Stimulated activated naive B cell treated with anti-CD40 and anti-IgM and Interleukin-4, amounts not matched to agents 10 μg/mL and 1 μg/mL and 100 μg/mL, for 72 hours (primary cell): Measurements from ENCODE around the gene ASB18.
"Not testable (repeated sequence)": the region's sequence is repeated elsewhere in the genome, so short reads cannot be mapped to it uniquely, and the experiment has no call there.

ENCODE experiments used
- ATAC-seq, 2 donors: fragments of 150-1000 bp; cut with Tn5 transposase; replicated peaks; 2 replicates each; pipeline ENCODE4 v1.10.0; 2021; ENCODE audit warnings: moderate library complexity in 1 of 2
- DNase-seq: peaks from one replicate; pipeline ENCODE4 v3.0.0; 2021
- H3K27ac Mint-ChIP-seq: one replicate; pipeline ENCODE4 v1.8.0; 2022; ENCODE audit warnings: mild to moderate bottlenecking, mixed read lengths
- H3K27me3 Mint-ChIP-seq, 2 donors: one replicate each; pipeline ENCODE4 v1.8.0; 2022; ENCODE audit warnings: mixed read lengths in 2 of 2
- H3K36me3 Mint-ChIP-seq, 2 donors: one replicate each; pipeline ENCODE4 v1.8.0; 2022; ENCODE audit warnings: mixed read lengths in 2 of 2, mild to moderate bottlenecking in 1 of 2
- H3K4me1 Mint-ChIP-seq, 2 donors: one replicate each; pipeline ENCODE4 v1.8.0; 2022; ENCODE audit warnings: mixed read lengths in 2 of 2, mild to moderate bottlenecking in 1 of 2
- H3K4me3 Mint-ChIP-seq, 2 donors: one replicate each; pipeline ENCODE4 v1.8.0; 2022; ENCODE audit warnings: mild to moderate bottlenecking in 2 of 2, mixed read lengths in 2 of 2, moderate library complexity in 1 of 2
- H3K9me3 Mint-ChIP-seq, 2 donors: one replicate each; pipeline ENCODE4 v1.8.0; 2022; ENCODE audit warnings: mixed read lengths in 2 of 2, mild to moderate bottlenecking in 1 of 2

ASB18 gene

DNA sequence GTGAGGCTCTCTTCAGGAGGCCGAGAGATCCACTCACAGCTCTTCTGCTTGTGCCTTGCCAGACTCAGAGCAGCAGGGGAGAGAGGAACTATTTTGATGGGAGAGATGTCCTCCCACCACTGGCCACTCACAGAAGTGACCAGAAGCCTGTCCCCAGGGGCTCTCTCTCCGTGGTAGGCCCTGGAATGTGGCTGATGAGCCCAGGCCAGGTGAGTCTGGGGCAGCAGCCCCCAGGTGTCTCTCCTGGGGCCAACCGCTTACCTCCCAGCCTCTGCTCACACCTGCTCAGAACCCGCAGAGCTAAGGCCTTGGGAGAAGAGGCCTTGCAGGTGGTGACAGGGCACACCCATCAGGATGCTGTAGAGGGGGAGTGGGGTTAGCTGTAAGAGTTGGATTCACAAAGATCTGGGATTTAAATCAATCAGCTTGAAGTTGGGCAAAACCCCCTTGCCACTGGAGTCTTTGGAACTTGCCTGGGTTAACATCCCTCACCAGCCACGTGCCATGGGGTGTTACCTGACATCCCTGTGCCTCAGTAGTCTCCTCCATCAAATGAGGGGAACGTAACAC is 29.1 kb upstream of the ASB18 start:
- H3K4me1 Mint-ChIP-seq = peaks cover 0 to 5% of the 10 kb centered on the region in 2 donors
- DNase-seq = no peak
- H3K27me3 Mint-ChIP-seq = peaks cover 9 to 12% of the 10 kb centered on the region in 2 donors
- H3K9me3 Mint-ChIP-seq = peaks cover 4 to 10% of the 10 kb centered on the region in 2 donors
- no peak overlapping the region for H3K27ac Mint-ChIP-seq
- no peak for ATAC-seq
- H3K36me3 Mint-ChIP-seq = no peaks in the 10 kb centered on the region
- no peak overlapping the region for H3K4me3 Mint-ChIP-seq

DNA sequence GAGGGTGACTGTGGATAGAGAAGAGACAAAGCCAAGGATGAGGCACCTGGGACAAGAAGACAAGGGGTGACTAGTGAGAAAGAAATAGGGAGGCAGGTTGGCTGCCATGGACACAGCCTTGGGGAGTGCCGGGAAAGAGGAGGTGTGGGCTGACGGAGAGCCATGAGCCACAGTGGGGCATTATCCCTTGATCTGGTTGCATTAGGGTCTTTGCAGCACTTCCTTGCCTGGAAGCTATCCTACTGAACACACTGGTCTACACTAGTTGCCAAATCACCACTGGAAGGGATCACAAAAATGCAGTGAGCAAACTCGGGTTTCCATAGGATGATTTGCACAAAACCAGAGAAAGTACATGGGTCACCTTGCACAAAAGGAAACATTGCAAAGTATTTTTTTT is 27.7 kb upstream of the ASB18 start:
- Mint-ChIP-seq H3K4me1 (peaks cover 0 to 5% of the 10 kb centered on the region in 2 donors), H3K4me3 (no peak overlapping the region), H3K27ac (no peak overlapping the region), H3K27me3 (peaks cover 12 to 18% of the 10 kb centered on the region in 2 donors), H3K9me3 (peaks cover 17 to 23% of the 10 kb centered on the region in 2 donors), H3K36me3 (peaks cover 0 to 4% of the 10 kb centered on the region in 2 donors)
- no peak for ATAC-seq
- DNase-seq = no peak

DNA sequence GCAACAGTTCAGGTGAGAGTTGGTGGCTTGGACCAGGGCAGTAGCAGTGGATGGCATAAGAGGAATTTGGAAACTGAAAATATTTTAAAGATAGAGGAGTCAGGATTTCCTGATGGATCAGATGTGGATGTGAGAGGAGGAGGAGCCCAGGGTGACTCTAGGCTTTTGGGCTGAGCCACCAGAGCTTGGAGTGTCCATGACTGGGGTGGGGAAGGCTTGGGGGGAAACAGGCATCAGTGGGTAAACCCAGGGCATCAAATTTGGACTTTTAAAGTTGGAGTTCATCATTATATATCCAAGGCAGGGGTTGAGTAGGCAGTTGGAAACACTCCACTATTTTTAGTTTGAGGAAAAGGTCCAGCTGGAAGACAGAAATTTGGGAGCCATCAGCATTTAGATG is 27.3 kb upstream of the ASB18 start:
- H3K4me3 Mint-ChIP-seq = no peak overlapping the region
- DNase-seq = no peak
- H3K36me3 Mint-ChIP-seq = peaks cover 0 to 4% of the 10 kb centered on the region in 2 donors
- H3K27ac Mint-ChIP-seq = no peak overlapping the region
- H3K9me3 Mint-ChIP-seq = peaks cover 17 to 23% of the 10 kb centered on the region in 2 donors
- H3K27me3 Mint-ChIP-seq = peaks cover 12 to 18% of the 10 kb centered on the region in 2 donors
- peaks cover 0 to 5% of the 10 kb centered on the region in 2 donors for H3K4me1 Mint-ChIP-seq
- no peak for ATAC-seq

DNA sequence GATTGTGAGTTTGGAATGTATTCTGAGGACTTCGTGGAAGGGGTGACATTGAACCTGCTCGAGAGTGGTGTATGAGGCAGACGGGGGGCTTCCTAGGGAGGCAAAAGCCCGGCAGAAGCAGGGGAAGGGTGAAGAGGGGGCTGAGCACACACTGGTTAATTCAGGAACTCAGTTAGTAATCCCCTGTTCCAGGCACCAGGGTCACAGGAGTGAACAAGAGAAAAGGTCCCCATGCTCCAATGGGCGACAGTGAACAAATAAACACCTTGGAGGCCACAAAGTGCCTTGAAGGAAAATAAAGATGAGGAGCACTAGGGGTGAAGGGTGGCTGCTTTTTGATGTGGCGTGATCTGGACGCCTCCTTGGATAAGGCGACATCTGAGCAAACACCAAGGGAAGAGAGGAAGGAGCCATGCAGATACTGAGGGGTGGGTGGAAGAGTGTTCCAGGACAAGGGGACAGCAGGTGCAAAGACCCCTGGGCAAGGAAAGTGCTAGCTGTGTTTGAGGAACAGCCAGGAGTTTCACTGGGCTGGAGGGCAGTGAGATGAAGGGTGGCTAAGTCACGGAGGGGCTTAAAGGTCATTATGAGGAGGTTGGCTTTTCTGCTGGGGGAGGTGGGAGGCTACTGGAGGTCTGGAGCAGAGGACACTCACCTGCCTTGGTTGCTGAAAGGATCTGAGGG is 26.7 kb upstream of the ASB18 start:
- H3K36me3 Mint-ChIP-seq = peaks cover 0 to 4% of the 10 kb centered on the region in 2 donors
- DNase-seq = no peak
- H3K4me3 Mint-ChIP-seq = no peak overlapping the region
- H3K27ac Mint-ChIP-seq = no peak overlapping the region
- H3K9me3 Mint-ChIP-seq = peaks cover 17 to 23% of the 10 kb centered on the region in 2 donors
- H3K27me3 Mint-ChIP-seq = peaks cover 12 to 18% of the 10 kb centered on the region in 2 donors
- H3K4me1 Mint-ChIP-seq = peaks cover 0 to 5% of the 10 kb centered on the region in 2 donors
- ATAC-seq = no peak

DNA sequence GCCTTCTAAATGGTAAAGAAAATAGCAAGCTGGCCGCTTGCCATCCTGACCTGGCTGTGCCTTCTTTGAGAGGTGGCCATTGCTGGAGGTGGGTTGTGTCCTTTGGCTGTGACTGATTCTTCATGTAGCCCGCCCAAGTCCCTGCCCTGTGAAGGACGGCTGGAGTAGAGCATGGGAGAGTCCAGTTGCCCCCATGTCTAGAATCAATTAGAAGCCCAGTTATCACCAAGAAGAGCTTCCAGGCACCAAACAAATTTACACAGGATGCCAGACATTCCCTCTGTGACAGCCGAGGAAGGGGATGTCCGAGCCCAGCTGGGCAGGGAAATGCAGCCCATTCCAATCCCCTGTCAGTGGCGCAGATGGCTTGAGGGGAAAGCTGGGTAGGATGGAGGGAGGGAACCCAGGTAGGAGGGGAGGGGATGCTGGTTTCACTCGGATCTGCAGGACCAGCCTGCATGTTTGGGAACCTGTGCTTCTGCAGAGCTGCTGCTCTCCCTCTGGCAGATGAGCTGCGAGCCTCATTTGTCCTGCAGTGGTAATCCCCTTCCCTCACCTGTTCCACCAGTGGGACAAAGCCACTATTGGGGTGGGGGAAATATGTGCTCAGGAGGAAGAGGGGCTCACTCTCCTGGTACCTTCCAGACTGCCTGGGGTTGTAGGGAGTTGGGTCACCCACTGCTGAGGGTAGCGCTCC is 25.7 kb upstream of the ASB18 start:
- peaks cover 0 to 4% of the 10 kb centered on the region in 2 donors for H3K36me3 Mint-ChIP-seq
- no peak overlapping the region for H3K27ac Mint-ChIP-seq
- H3K27me3 Mint-ChIP-seq = peaks cover 12 to 18% of the 10 kb centered on the region in 2 donors
- no peak overlapping the region for H3K4me3 Mint-ChIP-seq
- DNase-seq (no peak), ATAC-seq (no peak)
- peaks cover 17 to 23% of the 10 kb centered on the region in 2 donors for H3K9me3 Mint-ChIP-seq
- H3K4me1 Mint-ChIP-seq = peaks cover 0 to 5% of the 10 kb centered on the region in 2 donors

DNA sequence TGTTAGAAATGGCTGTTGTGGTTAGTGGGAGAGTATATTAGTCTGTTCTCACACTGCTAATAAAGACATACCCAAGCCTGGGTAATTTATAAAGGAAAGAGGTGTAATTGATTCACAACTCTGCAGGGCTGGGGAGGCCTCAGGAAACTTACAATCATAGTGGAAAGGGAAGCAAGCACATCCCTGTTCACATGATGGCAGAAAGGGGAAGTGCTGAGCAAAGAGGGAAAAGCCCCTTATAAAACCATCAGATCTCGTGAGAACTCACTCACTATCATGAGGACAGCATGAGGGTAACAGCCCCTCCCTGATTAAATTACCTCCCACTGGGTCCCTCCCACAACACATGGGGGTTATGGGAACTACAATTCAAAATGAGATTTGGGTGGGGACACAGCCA is 24.2 kb upstream of the ASB18 start:
- not testable (repeated sequence) for H3K27ac Mint-ChIP-seq, DNase-seq, H3K4me1 Mint-ChIP-seq, H3K4me3 Mint-ChIP-seq, H3K36me3 Mint-ChIP-seq
- Mint-ChIP-seq H3K27me3 (peaks cover 12 to 18% of the 10 kb centered on the region in 2 donors), H3K9me3 (peaks cover 19 to 23% of the 10 kb centered on the region in 2 donors)
- peak; percentile 42 to 58 for ATAC-seq

DNA sequence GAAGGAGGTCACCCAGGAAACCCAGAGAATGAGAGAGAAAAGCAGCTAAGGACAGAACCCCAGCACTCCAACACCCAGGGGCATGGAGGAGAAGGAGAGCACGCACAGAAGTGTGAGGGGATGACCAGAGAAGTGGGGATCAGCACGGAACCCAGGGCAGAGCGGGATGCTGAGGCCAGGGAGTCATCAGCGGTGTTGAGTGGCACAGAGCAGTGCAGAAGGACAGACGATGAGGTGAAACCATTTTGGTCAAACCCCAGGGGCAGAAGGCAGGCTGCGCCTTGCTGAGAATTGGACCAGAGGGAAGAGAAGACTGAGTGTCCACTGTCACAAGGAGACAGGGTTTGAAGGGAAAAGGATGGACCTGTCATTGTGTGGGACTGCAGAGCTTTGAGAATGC is 23.4 kb upstream of the ASB18 start:
- H3K4me3 Mint-ChIP-seq = no peak overlapping the region
- ATAC-seq = no peak
- no peak overlapping the region for H3K27ac Mint-ChIP-seq
- H3K27me3 Mint-ChIP-seq = peaks cover 12 to 20% of the 10 kb centered on the region in 2 donors
- peaks cover 0 to 5% of the 10 kb centered on the region in 2 donors for H3K4me1 Mint-ChIP-seq
- H3K36me3 Mint-ChIP-seq = peaks cover 0 to 4% of the 10 kb centered on the region in 2 donors
- peaks cover 20 to 23% of the 10 kb centered on the region in 2 donors for H3K9me3 Mint-ChIP-seq
- DNase-seq = no peak

DNA sequence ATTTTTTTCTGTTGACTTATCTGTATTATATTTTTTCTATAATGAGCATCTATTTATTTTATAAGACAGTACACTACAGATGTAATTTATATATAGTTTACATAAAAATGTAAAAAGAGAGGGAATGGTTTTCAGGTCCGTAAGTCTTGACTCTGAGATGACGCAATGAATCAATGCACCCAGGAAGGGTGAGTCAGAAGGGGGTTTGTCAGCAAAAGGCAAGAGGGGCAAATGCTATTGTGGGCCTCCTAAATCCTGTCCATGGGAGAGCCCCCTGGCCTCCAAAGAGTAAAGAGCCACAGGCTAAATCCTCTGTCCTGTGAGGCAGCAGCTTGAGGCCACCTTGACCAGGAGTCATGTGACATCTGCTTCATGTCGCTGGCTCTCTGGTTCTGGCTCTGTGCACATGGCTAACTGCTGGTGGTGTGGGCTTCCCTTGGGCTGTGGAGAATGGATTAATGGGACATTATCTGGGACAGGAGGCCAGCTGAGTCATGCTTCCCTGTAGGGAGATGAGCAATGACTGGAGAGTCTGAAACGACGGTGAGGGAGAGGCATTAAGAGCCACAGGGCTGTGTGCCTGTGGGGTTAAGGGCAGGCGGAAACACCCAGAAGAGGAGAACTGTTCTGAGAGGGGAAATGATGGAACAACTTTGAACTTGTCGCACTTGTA is 22.8 kb upstream of the ASB18 start:
- Mint-ChIP-seq H3K27me3 (peaks cover 12 to 25% of the 10 kb centered on the region in 2 donors), H3K4me1 (peaks cover 0 to 5% of the 10 kb centered on the region in 2 donors), H3K27ac (no peak overlapping the region), H3K36me3 (peaks cover 0 to 4% of the 10 kb centered on the region in 2 donors), H3K4me3 (no peak overlapping the region), H3K9me3 (peaks cover 23 to 27% of the 10 kb centered on the region in 2 donors)
- ATAC-seq (no peak), DNase-seq (no peak)

DNA sequence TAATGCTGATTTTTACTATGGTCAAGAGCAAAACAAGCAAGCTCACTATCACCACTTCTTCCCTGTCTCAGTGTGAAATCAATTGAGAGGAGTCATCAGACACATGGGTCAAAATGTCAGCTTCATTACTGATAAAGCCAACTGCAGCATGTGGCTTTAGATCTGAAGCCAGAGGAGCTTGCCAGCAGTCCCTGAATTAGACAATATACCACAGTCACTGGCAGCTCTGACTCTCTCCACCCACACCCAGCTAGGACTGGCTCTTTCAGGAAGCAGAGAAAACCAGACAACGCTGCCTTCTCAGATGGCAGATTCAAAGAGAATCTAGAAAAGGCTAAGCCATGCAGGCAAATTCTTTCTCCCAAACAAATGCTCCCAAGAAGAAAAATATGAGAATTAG is 20.0 kb upstream of the ASB18 start:
- Mint-ChIP-seq H3K36me3 (peaks cover 0 to 4% of the 10 kb centered on the region in 2 donors), H3K4me3 (no peak overlapping the region), H3K4me1 (peaks cover 0 to 5% of the 10 kb centered on the region in 2 donors), H3K27ac (no peak overlapping the region), H3K27me3 (peaks cover 0 to 18% of the 10 kb centered on the region in 2 donors), H3K9me3 (peaks cover 33 to 34% of the 10 kb centered on the region in 2 donors)
- DNase-seq = no peak
- no peak for ATAC-seq

DNA sequence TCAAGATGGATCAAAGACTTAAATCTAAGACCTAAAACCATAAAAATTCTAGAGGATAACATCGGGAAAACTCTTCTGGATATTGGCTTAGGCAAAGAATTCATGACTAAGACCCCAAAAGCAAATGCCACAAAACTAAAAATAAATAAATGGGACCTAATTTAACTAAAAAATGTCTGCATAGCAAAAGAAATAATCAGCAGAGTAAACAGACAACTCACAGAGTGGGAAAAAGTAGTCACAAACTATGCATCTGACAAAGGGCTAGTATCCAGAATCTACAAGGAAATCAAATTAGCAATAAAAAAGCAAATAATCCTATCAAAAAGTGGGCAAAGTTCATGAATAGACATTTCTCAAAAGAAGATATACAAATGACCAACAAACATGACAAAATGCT is 18.2 kb upstream of the ASB18 start:
- Mint-ChIP-seq H3K4me1 (no peaks in the 10 kb centered on the region), H3K27ac (no peak overlapping the region), H3K9me3 (peaks cover 16 to 20% of the 10 kb centered on the region in 2 donors), H3K27me3 (peaks cover 0 to 12% of the 10 kb centered on the region in 2 donors), H3K4me3 (no peak overlapping the region), H3K36me3 (peaks cover 0 to under 1% of the 10 kb centered on the region in 2 donors)
- DNase-seq (no peak), ATAC-seq (no peak)

DNA sequence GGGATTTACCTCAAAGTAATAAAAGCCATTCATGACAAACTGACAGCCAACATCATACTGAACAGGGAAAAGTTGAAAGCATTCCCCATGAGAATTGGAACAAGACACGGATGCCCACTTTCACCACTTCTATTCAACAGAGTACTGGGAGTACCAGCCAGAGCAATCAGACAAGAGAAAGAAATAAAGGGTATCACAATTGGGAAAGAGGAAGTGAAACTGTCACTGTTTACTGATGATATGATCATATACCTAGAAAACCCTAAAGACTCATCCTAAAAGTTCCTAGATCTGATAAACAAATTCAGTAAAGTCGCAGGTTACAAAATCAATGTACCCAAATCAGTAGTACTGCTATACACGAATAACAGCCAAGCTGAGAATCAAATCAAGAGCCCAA is 17.2 kb upstream of the ASB18 start:
- H3K4me1 Mint-ChIP-seq = no peaks in the 10 kb centered on the region
- no peak overlapping the region for H3K27ac Mint-ChIP-seq
- ATAC-seq = no peak
- H3K4me3 Mint-ChIP-seq = no peak overlapping the region
- H3K9me3 Mint-ChIP-seq = peaks cover 12 to 17% of the 10 kb centered on the region in 2 donors
- peaks cover 3 to 11% of the 10 kb centered on the region in 2 donors for H3K27me3 Mint-ChIP-seq
- DNase-seq = no peak
- no peaks in the 10 kb centered on the region for H3K36me3 Mint-ChIP-seq

DNA sequence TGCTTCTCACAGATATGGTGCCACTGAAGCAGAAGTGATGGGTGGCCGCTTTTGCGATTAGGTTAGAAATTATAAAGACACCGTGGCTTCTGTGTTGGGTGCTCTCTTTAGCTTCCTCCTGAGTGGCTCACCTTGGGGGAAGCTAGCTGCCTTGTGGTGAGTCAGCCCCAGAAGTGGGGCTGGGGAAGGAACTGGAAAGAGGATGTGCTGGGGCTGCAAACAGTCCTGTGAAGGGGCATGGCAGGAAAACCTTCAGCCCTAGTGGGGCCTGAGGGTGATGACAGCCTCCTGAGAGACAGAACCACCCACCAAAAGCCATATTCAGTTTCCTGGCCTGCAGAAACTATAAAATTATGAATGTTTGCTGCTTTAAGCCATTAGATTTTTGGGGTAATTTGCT is 8.9 kb upstream of the ASB18 start:
- Mint-ChIP-seq H3K27ac (no peak overlapping the region), H3K4me1 (no peaks in the 10 kb centered on the region), H3K27me3 (peaks cover 7 to 15% of the 10 kb centered on the region in 2 donors), H3K9me3 (peaks cover 5 to 10% of the 10 kb centered on the region in 2 donors), H3K4me3 (no peak overlapping the region), H3K36me3 (no peaks in the 10 kb centered on the region)
- ATAC-seq (no peak), DNase-seq (no peak)

DNA sequence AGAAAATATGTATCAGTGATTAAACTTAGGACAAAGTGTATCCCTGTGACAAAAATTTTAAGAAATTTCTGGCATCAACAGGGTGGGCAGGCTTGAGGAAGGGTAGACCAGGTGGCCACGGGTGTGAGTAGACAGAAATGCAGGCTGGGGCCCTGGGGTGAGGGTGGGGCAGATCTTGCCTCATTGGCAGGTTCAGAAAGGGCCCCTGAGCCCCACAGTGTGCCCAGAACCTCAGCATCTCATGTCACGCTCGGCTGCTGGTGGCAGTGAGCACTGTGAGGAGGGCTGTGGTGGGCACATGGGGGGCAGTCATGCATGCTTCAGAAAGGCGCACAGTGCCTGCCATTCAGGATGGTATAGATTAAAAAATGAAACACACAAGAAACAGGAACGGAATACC is 7.6 kb upstream of the ASB18 start:
- ATAC-seq = no peak
- peaks cover 7 to 15% of the 10 kb centered on the region in 2 donors for H3K27me3 Mint-ChIP-seq
- no peak for DNase-seq
- no peaks in the 10 kb centered on the region for H3K4me1 Mint-ChIP-seq
- no peak overlapping the region for H3K4me3 Mint-ChIP-seq
- peaks cover 5 to 10% of the 10 kb centered on the region in 2 donors for H3K9me3 Mint-ChIP-seq
- no peak overlapping the region for H3K27ac Mint-ChIP-seq
- H3K36me3 Mint-ChIP-seq = no peaks in the 10 kb centered on the region

DNA sequence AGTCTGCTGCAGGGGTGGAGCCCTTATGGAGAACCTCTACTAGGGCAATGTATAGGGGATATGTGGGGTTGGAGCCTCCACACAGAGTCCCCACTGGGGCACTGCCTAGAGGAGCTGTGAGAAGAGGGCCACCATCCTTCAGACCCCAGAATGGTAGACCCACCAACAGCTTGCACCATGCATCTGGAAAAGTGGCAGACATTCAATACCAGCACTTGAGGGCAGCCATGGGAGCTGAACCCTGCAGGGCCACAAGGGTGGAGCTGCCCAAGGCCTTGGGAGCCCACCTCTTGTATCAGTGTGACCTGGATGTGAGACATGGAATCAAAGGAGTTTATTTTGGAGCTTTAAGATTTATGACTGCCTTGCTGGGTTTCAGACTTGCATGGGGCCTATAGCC is 5.7 kb upstream of the ASB18 start:
- DNase-seq, H3K27me3 Mint-ChIP-seq, H3K27ac Mint-ChIP-seq, H3K36me3 Mint-ChIP-seq, H3K4me1 Mint-ChIP-seq, ATAC-seq, H3K4me3 Mint-ChIP-seq: not testable (repeated sequence)
- peaks cover 5 to 10% of the 10 kb centered on the region in 2 donors for H3K9me3 Mint-ChIP-seq
